Measurements from ENCODE around the gene COL11A2.
A peak's percentile ranks its signal among the peaks of the same experiment; 100 is the strongest.

Gene COL11A2

DNA sequence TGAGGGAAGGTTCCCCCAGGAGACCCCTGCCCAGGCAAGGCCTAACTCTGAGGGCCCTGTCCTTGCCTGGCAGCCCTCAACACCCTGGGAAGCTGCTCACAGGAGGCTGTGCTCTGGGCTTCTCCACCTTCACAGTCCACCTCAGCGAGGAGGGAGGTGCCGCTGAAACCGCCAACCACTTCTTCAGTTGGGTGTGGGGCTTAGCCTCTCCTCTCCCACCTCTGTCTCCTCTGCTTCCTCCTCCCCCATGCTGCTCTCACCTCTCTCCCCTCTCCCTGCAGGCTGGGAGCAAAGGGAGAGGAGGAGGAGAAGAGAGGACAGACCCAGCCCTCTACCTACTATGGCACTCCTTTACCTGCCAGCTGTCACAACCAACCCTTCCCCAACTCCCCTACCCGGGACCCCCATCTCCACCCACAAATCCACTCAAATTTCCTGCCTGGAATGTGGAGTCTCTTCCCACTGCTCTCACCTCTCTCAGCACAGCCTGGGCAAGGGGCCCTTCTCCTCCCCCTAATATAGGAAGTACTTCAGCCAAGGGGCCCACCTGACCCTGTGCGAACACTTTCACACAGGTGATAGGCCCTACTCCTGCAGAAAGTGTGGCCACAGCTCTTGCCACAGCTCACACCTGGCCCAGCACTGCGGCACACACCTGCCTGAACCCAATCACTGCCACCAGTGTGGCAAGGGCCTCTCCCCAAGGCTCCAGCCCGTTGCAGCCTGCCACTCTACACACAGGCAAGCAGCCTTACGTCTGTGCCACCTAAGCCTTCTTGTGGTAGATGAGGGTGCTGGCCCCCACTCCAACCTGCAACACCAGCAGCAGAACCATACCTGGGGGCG lies 23.2 kb upstream of the COL11A2 start:
- FAIRE-seq, result no peak
- TF ChIP-seq TAF1 (IDR thresholded peaks at IDR 0.05; ENCODE audit: low read depth, low read length) (no peak), POU2F2 (IDR thresholded peaks at IDR 0.05; ENCODE audit: low read depth, low read length) (no peak), POLR2AphosphoS5 (IDR thresholded peaks at IDR 0.05; ENCODE audit: low read depth, low read length) (no peak), POLR2A (IDR thresholded peaks at IDR 0.05; ENCODE audit: low read depth, low read length) (no peak), PAX5 (IDR thresholded peaks at IDR 0.05; ENCODE audit: insufficient read depth, low read length, severe bottlenecking) (no peak), SPI1 (IDR thresholded peaks at IDR 0.05; ENCODE audit: low read depth, low read length) (no peak)
- no peak for DNase-seq (ENCODE audit: insufficient read length, low spot score)

DNA sequence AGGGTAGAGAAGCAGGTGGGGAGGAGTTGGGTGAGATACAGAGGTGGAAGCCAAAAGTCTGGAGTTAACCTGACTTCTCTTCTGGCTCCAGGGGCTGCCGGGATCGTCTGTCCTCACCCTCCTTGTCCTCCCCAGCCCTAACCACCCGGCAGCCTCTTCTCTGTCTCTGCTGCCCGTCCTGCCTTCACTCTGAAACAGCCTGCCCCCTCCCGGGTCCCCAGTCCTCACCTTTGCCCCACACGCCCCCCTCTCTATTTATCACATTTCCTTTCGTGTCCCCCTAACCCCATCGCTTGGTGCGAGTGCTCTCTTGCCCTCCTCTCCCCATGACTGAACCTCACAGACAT lies 21.7 kb upstream of the COL11A2 start:
- DNase-seq (ENCODE audit: insufficient read length, low spot score) (no peak), FAIRE-seq (no peak)
- TF ChIP-seq SPI1 (IDR thresholded peaks at IDR 0.05; ENCODE audit: low read depth, low read length) (no peak), PAX5 (IDR thresholded peaks at IDR 0.05; ENCODE audit: insufficient read depth, low read length, severe bottlenecking) (no peak), POLR2AphosphoS5 (IDR thresholded peaks at IDR 0.05; ENCODE audit: low read depth, low read length) (no peak), POLR2A (IDR thresholded peaks at IDR 0.05; ENCODE audit: low read depth, low read length) (no peak), TAF1 (IDR thresholded peaks at IDR 0.05; ENCODE audit: low read depth, low read length) (no peak), POU2F2 (IDR thresholded peaks at IDR 0.05; ENCODE audit: low read depth, low read length) (no peak)

DNA sequence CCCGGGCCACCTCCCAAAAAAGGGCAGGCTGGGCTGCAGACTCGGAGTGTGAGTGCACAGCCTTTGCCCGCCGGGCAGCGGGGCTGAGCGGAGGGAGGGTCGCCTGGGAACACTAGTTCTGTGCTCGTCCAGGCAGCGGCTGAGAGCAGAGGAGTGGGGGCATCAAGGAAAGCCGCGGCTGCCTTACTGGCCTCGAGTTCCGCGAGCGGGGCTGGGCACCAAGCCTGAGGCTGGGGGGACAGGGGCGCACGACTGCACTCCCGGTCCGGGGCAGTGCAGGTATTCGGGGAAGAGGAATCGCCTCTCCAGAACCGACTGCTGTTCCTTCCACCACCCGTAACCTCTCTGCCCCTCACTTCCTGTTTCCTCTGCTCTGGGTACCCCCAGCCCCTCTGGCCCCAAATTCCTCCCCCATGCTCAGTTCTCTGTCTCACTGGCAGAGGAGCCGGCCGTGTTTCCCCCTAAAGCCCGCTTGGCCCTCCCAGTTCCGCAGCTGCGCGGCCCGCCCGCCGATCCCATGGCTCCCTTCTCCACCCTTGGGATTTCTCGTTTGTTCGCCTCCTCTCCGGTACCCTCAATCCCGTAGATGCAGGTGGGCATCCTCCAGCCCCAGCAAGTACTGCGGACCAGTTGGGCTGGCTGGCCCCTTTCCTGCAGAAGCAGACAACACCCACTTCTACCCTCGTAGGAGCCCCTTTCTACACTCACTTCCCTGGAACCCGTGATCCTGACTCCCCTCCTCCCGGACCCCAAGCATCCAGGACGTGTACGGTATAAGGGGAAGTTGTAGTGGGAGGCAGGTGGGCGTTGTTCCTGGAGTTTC lies 21.1 kb upstream of the COL11A2 start:
- TF ChIP-seq TAF1 (IDR thresholded peaks at IDR 0.05; ENCODE audit: low read depth, low read length), result no peak
- TF ChIP-seq POLR2AphosphoS5 (IDR thresholded peaks at IDR 0.05; ENCODE audit: low read depth, low read length), result no peak
- TF ChIP-seq POLR2A (IDR thresholded peaks at IDR 0.05; ENCODE audit: low read depth, low read length), result peak; percentile 11; the same call in 1 of the 2 replicates
- TF ChIP-seq PAX5 (IDR thresholded peaks at IDR 0.05; ENCODE audit: insufficient read depth, low read length, severe bottlenecking), result no peak
- TF ChIP-seq POU2F2 (IDR thresholded peaks at IDR 0.05; ENCODE audit: low read depth, low read length), result no peak
- TF ChIP-seq SPI1 (IDR thresholded peaks at IDR 0.05; ENCODE audit: low read depth, low read length), result peak; percentile 59
- FAIRE-seq (peak; percentile 26), DNase-seq (ENCODE audit: insufficient read length, low spot score) (no peak)

DNA sequence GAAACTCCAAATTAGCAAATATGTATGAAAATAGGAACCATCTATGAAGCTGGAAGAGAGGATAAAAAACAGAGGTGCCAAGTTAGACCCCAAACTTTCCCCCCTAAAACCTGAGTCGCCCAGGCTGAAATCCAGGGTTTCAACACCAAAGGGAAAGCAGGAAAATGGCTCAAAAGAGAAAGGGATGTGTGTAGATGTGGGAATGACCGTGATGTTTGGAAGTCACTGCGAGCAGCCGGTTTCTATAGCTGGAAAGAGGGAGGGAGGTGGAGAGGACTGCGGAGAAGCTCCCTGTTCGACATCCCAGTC lies 20.5 kb upstream of the COL11A2 start:
- FAIRE-seq (no peak), DNase-seq (ENCODE audit: insufficient read length, low spot score) (no peak)

DNA sequence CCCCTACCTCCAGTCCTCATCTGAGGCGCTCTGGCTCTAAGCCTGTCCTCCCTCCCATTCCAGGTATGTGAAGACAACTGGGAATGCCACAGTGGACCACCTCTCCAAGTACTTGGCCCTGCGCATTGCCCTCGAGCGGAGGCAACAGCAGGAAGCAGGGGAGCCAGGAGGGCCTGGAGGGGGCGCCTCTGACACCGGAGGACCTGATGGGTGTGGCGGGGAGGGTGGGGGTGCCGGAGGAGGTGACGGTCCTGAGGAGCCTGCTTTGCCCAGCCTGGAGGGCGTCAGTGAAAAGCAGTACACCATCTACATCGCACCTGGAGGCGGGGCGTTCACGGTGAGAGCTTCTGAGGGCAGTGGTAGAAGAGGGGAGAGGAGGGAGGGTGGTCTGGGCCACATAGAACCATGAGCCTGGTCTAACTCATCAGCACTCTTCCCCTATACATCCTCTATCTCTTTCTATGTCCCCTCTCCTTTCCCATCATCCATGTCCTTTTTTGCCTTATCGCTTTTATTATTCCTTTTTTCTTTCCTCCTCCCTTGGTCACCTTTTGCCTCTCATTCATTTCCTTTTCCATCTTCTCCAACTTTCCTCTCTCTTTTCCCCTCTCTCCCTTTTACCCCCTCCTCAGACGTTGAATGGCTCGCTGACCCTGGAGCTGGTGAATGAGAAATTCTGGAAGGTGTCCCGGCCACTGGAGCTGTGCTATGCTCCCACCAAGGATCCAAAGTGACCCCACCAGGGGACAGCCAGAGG lies 19.6 kb upstream of the COL11A2 start:
- no peak for FAIRE-seq
- no peak for DNase-seq (ENCODE audit: insufficient read length, low spot score)

More for the DNA sequence above, 20.5 kb upstream of the COL11A2 start:
- no peak for TF ChIP-seq SPI1 (IDR thresholded peaks at IDR 0.05; ENCODE audit: low read depth, low read length)
- peak; percentile 63; the same call in 1 of the 2 replicates for TF ChIP-seq POLR2A (IDR thresholded peaks at IDR 0.05; ENCODE audit: low read depth, low read length)
- peak; percentile 50; the same call in 1 of the 2 replicates for TF ChIP-seq POLR2AphosphoS5 (IDR thresholded peaks at IDR 0.05; ENCODE audit: low read depth, low read length)

DNA sequence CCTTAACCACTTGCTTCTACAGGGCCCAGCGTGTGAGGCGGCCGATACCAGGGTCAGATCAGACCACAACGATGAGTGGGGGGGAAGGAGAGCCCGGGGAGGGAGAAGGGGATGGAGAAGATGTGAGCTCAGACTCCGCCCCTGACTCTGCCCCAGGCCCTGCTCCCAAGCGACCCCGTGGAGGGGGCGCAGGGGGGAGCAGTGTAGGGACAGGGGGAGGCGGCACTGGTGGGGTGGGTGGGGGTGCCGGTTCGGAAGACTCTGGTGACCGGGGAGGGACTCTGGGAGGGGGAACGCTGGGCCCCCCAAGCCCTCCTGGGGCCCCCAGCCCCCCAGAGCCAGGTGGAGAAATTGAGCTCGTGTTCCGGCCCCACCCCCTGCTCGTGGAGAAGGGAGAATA lies 18.9 kb upstream of the COL11A2 start:
- DNase-seq (ENCODE audit: insufficient read length, low spot score), result no peak
- no peak for TF ChIP-seq POLR2AphosphoS5 (IDR thresholded peaks at IDR 0.05; ENCODE audit: low read depth, low read length)
- TF ChIP-seq POU2F2 (IDR thresholded peaks at IDR 0.05; ENCODE audit: low read depth, low read length), result no peak
- no peak for TF ChIP-seq PAX5 (IDR thresholded peaks at IDR 0.05; ENCODE audit: insufficient read depth, low read length, severe bottlenecking)
- FAIRE-seq, result no peak

More for the DNA sequence above, 19.6 kb upstream of the COL11A2 start:
- TF ChIP-seq POU2F2 (IDR thresholded peaks at IDR 0.05; ENCODE audit: low read depth, low read length), result no peak
- no peak for TF ChIP-seq SPI1 (IDR thresholded peaks at IDR 0.05; ENCODE audit: low read depth, low read length)
- TF ChIP-seq TAF1 (IDR thresholded peaks at IDR 0.05; ENCODE audit: low read depth, low read length), result no peak
- TF ChIP-seq POLR2A (IDR thresholded peaks at IDR 0.05; ENCODE audit: low read depth, low read length), result no peak
- TF ChIP-seq PAX5 (IDR thresholded peaks at IDR 0.05; ENCODE audit: insufficient read depth, low read length, severe bottlenecking), result no peak
- TF ChIP-seq POLR2AphosphoS5 (IDR thresholded peaks at IDR 0.05; ENCODE audit: low read depth, low read length), result no peak

DNA sequence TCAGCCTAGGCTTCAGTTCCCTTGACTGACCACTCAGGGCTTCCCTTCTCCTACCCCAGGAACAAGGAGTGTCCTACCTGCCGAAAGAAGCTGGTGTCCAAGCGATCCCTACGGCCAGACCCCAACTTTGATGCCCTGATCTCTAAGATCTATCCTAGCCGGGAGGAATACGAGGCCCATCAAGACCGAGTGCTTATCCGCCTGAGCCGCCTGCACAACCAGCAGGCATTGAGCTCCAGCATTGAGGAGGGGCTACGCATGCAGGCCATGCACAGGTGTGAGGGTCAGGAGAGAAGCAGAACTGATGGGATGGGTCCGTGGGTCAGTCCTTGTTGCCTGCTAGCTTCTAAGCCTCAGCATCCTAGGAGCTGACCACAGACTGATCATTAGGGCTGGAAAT lies 17.6 kb upstream of the COL11A2 start:
- DNase-seq (ENCODE audit: insufficient read length, low spot score) (no peak), FAIRE-seq (no peak)
- TF ChIP-seq POLR2A (IDR thresholded peaks at IDR 0.05; ENCODE audit: low read depth, low read length) (no peak), TAF1 (IDR thresholded peaks at IDR 0.05; ENCODE audit: low read depth, low read length) (no peak), SPI1 (IDR thresholded peaks at IDR 0.05; ENCODE audit: low read depth, low read length) (no peak), POU2F2 (IDR thresholded peaks at IDR 0.05; ENCODE audit: low read depth, low read length) (no peak), PAX5 (IDR thresholded peaks at IDR 0.05; ENCODE audit: insufficient read depth, low read length, severe bottlenecking) (no peak), POLR2AphosphoS5 (IDR thresholded peaks at IDR 0.05; ENCODE audit: low read depth, low read length) (no peak)

DNA sequence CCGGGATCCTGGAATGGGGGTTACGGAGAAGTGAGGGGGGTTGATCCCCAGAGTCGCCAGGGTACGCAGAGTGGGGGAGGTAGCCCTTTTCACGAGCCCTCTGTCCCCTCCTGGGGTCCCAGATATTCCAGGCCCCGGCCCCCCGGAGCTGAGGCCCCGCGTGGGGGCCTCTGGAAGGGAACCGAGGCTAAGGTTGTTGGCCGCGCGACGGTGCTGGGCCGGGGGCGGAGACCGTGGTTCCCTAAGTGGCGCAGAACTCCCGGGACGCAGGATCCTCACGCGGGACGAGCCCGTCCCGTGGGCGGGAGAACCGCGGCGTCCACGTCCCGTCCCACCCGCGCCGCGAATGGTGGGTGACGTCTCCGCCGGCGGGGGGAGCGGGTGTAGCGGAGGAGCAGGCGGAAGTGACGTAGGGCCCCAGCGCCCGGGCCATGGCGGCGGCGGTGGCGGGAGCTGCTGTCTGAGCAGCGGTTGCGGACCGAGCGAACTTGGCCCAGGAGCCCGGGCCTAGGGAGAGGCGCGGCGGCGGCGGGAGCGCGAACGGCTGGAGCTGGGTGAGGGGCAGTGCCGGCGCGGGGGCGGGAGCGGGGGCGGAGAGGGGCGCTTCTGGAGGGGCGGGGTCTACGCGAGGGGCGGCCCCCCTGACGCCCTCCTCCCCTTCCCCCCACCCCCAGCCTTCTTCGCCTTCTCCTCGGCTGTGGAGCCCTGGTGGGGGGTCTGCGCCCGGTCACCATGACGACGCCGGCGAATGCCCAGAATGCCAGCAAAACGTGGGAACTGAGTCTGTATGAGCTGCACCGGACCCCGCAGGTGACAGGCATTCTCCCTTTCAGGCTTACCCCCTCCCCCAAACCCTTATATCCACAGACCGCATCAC lies 16.1 kb upstream of the COL11A2 start, which contains the start of gene RING1:
Gene RING1, plus strand, starts transcription at position 410 of the 877 bp plus-strand sequence. Its CDS starts 323 bp downstream, at position 733.
- DNase-seq (ENCODE audit: insufficient read length, low spot score), result peak; percentile 95

More for the DNA sequence above, 16.1 kb upstream of the COL11A2 start, which contains the start of gene RING1:
- peak; percentile 89 for TF ChIP-seq POLR2A (IDR thresholded peaks at IDR 0.05; ENCODE audit: low read depth, low read length)
- peak; percentile 84 for TF ChIP-seq POLR2AphosphoS5 (IDR thresholded peaks at IDR 0.05; ENCODE audit: low read depth, low read length)
- 0 out of 2 replicates have a peak, but pooled peaks have one; percentile 57 for TF ChIP-seq POU2F2 (IDR thresholded peaks at IDR 0.05; ENCODE audit: low read depth, low read length)
- no peak for TF ChIP-seq PAX5 (IDR thresholded peaks at IDR 0.05; ENCODE audit: insufficient read depth, low read length, severe bottlenecking)
- TF ChIP-seq TAF1 (IDR thresholded peaks at IDR 0.05; ENCODE audit: low read depth, low read length), result peak; percentile 70; the same call in 1 of the 2 replicates
- TF ChIP-seq SPI1 (IDR thresholded peaks at IDR 0.05; ENCODE audit: low read depth, low read length), result no peak
- peak; percentile 95 for FAIRE-seq
